ENCODE results near the gene XIRP1. TPM values are rescaled to one million over a fixed set of nuclear protein-coding genes. Genes with fewer than 3 reads are reported as not detected.

Gene XIRP1
- polyA plus RNA-seq, 3 donors, result 0.11 to 0.14 (median 0.11) TPM

GRCh38 chr3:39137991-39138803, 54.2 kb downstream of the XIRP1 start:
- no peak for DNase-seq (ENCODE audit: extremely low read depth in 1 of 11, low read depth in 9 of 11, low spot score in 4 of 11)

- no peak for DNase-seq (ENCODE audit: extremely low read depth in 1 of 11, low read depth in 9 of 11, low spot score in 4 of 11)
These were observed 54.9 kb downstream of the XIRP1 start for GRCh38 chr3:39137435-39137936.

- no peak for DNase-seq (ENCODE audit: extremely low read depth in 1 of 11, low read depth in 9 of 11, low spot score in 4 of 11)
These were observed 55.6 kb downstream of the XIRP1 start for GRCh38 chr3:39136533-39137434.

GRCh38 chr3:39135170-39135805, 57.1 kb downstream of the XIRP1 start:
- DNase-seq (ENCODE audit: extremely low read depth in 1 of 11, low read depth in 9 of 11, low spot score in 4 of 11), result no peak

GRCh38 chr3:39134305-39134704, 58.1 kb downstream of the XIRP1 start:
- no peak for DNase-seq (ENCODE audit: extremely low read depth in 1 of 11, low read depth in 9 of 11, low spot score in 4 of 11)

- no peak for DNase-seq (ENCODE audit: extremely low read depth in 1 of 11, low read depth in 9 of 11, low spot score in 4 of 11)
These were observed 58.6 kb downstream of the XIRP1 start for GRCh38 chr3:39133822-39134221.

Other genes starting within 250 kb of the XIRP1 start
- gene SCN11A, start 140.7 kb downstream of the XIRP1 start, polyA plus RNA-seq (ENCODE audit: insufficient read length in 3 of 3), result 1 to 10 TPM in 2 of 3 donors, under 1 TPM in 1; 0.66 to 1.4 (median 1.0) TPM
- gene WDR48, start 140.6 kb downstream of the XIRP1 start, polyA plus RNA-seq (ENCODE audit: insufficient read length in 3 of 3), result 100 to 1,000 TPM in 1 of 3 donors, 10 to 100 TPM in 2; 82.4 to 104 (median 90.7) TPM
- gene GORASP1, start 85.0 kb downstream of the XIRP1 start, polyA plus RNA-seq (ENCODE audit: insufficient read length in 3 of 3), result 10 to 100 TPM; 60.8 to 73.9 (median 66.3) TPM
- gene TTC21A, start 84.9 kb downstream of the XIRP1 start, polyA plus RNA-seq (ENCODE audit: insufficient read length in 3 of 3), result 10 to 100 TPM in 1 of 3 donors, 1 to 10 TPM in 2; 8.4 to 20.2 (median 9.3) TPM
- 10 to 100 TPM in 1 of 3 donors, 1 to 10 TPM in 2; 8.9 to 11.8 (median 9.8) TPM for gene CSRNP1, start 39.0 kb downstream of the XIRP1 start, polyA plus RNA-seq (ENCODE audit: insufficient read length in 3 of 3)
- 1 to 10 TPM; 1.7 to 5.3 (median 3.4) TPM for gene CX3CR1, start 87.4 kb upstream of the XIRP1 start, polyA plus RNA-seq (ENCODE audit: insufficient read length in 3 of 3)
- not detected for gene CCR8, start 137.1 kb upstream of the XIRP1 start, polyA plus RNA-seq (ENCODE audit: insufficient read length in 3 of 3)
- 10 to 100 TPM; 33.4 to 34.8 (median 33.8) TPM for gene SLC25A38, start 190.8 kb upstream of the XIRP1 start, polyA plus RNA-seq (ENCODE audit: insufficient read length in 3 of 3)
- gene RPSA, start 214.1 kb upstream of the XIRP1 start, polyA plus RNA-seq (ENCODE audit: insufficient read length in 3 of 3), result 1,000 to 10,000 TPM; 1,356 to 1,593 (median 1,511) TPM